Kidney tubule cell (primary cell): ENCODE data around the gene SCARB2.

Experiments used
- DNase-seq: peaks from one replicate; pipeline ENCODE4 v3.0.0-alpha.2; 2018; ENCODE audit warnings: low spot score

SCARB2 gene

DNA sequence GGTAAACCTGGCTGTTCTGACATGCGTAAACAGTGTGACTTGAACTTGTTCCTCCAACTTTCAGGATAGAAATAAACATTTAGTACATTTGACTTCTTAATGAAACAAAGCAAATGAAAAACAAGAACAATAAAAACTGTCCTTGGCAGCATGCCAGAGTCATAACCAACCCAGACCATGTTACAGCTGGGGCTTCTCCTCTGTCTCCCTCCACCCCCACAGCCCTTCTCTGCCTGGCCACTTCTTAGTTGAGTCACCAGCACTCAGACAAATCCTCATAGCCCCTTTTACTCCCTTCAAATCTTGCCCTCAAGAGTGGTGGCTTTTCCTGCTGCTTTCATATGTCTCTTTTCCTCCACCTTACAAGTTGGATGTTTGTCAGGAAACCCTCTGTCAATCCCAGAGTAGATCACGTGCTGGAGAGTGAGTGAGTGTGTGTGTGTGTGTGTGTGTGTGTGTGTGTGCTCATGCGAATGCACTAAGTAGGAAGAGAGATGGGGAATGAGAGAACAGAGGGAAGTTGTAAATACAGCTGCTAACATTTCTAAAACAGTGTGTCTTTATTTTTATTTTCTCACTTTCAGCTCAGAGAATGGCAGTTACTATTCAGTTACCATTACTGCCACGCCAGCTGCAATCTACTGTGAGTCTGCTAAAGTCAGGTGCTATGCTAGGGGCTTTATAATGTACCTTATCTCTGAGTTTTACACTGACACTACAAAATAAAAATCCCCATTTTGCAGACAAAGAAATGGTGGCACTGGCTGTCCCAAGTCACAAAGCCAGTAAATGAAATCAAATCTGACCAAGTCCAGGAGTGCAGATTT, 15.0 kb downstream of the SCARB2 start:
- DNase-seq = peak; percentile 80

- peak; percentile 53 for DNase-seq
Measured at GRCh38 chr4:76197971-76198410, 15.6 kb downstream of the SCARB2 start.

- peak; percentile 93 for DNase-seq
Measured at GRCh38 chr4:76197031-76197743, 16.4 kb downstream of the SCARB2 start.

- no peak for DNase-seq
Measured at GRCh38 chr4:76196376-76196775, 17.2 kb downstream of the SCARB2 start.

GRCh38 chr4:76195326-76195725, 18.3 kb downstream of the SCARB2 start:
- peak; percentile 47 for DNase-seq

DNA sequence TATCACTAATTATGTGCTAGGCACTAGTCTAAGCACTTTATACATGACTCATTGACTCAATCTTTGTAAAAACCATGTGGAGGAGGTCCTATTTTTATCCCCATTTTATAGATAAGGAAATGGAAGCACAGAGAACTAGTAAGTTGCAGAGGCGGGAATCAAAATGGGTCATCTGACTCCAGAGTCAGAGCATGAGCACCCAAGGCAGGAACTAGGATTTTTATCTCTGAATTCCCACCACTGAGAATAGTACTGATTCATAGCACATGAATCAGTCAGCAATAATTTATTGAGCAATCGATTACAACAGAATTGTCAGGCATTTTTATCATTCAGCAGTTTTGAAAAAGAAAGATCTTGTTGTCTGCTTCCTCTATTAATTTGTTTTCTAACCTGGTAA, 19.3 kb downstream of the SCARB2 start:
- peak; percentile 94 for DNase-seq

GRCh38 chr4:76192236-76192635, 21.4 kb downstream of the SCARB2 start:
- DNase-seq = no peak

DNA sequence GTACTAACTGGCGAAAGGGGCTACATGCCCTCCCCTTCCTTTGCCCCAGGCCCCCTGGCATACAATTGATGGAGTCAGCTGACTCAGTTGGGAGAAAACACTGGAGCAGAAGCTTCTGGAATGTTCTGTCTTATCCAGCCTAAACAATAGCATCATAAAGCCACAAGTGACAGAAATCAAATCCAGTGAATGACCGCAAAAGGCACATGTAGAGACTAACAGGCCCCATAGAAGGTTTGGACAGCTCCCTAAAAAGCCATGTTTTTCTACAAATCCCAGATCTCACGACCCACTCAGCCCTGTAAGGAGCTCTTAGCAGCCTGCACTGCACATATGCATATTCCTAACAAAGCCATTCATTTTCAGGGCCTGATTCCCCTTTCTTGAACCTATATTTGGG, 25.1 kb downstream of the SCARB2 start:
- no peak for DNase-seq

- DNase-seq = no peak
Measured at GRCh38 chr4:76188149-76188548, 25.5 kb downstream of the SCARB2 start.

DNA sequence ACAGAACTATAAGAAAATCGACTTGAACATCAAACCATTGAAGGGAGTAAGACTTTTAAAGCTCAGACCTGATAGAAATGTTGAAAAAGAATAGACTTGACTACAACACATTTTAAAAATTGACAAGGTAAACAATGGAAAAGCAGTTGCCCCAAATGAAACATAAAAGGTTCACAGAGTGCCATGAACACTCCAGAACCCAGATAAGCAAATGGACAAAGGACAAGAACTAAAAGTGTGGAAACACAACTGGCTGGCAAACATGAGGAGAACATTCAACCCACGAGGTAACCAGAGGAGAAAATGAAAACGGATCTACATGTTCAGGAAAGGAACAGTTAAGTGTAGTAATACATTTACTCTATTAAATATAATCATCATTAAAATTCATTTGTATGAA, 26.5 kb downstream of the SCARB2 start:
- DNase-seq = no peak

- DNase-seq = no peak
Measured at GRCh38 chr4:76182463-76182862, 31.2 kb downstream of the SCARB2 start.

DNA sequence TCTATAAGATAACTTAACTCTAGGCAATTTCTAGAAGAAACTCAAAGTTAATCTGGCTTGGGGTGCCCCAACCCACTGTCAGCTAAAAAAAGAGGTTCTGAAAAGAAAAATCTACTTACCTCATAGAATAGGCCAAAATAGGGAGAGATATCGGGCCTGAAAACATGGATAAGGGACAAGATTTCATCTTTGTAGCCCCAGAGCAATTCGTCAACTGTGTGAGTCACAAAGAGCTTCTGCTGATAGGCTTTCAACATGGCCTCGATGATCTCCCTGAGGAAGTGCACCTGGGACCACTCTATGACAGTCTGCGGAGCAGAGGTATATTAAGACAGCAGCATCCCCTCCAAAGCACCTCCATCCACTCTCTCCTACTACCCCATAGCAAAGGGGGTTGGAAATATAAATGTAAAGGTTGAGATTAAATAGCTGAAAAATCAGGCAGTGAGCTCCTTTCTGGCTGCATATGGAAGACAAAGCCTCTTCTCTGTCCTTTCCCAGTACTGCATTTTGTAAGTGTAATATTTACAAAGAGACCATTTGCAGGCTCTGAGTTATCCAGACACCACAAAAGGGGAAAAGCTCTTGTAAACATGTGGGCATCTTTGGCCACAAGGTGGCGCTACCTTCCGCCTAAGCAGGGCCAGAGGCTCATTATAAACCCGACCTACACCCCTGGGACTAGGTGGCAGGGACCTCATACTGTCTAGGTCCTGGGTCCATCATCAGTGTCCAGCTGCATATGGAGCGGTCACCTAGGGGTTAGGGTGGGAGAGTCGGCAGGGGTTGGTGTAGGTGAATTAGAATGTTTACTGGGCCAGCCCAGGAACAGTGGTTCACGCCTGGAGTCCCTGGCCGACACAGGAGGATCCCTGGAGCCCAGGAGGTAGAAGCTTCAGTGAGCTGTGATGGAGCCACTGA, 34.0 kb downstream of the SCARB2 start:
- peak; percentile 86 for DNase-seq

- no peak for DNase-seq
Measured at GRCh38 chr4:76178296-76178695, 35.3 kb downstream of the SCARB2 start.

DNA sequence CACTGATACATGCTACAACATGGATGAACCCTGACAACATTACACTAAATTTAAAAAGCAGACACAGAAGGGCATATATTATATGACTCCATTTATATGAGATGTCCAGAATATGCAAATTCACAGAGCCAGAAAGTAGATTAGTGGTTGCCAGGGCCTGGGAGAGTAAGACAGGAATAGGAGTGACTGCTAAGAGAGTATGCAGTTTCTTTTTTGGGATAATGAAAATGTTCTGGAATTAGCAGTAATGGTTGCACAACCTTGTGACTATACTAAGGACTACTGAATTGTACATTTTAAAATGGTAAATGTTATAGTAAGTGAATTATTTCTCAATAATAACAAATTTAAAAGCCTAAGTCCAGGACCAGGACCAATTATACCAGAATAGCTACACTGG, 35.9 kb downstream of the SCARB2 start:
- no peak for DNase-seq

- no peak for DNase-seq
Measured at GRCh38 chr4:76175336-76175735, 38.3 kb downstream of the SCARB2 start.

DNA sequence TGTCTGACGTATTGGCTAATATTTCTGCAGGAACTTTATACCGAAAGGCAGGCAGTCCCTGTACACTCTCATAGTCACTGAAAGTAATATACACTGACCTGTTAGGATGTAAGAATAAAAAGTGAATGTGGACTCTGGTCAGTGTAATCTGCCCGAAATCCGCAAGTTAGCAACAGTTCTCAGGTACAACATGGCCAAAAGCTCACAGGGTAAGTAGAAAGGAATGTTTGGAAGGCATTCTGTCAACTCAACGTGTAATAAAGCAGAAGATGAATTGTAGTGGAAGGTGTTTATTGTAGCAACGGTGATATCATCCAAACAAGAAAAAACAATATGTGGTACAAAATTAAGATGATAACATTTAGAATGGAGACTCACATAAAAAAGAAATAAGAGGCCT, 39.4 kb downstream of the SCARB2 start:
- no peak for DNase-seq

DNA sequence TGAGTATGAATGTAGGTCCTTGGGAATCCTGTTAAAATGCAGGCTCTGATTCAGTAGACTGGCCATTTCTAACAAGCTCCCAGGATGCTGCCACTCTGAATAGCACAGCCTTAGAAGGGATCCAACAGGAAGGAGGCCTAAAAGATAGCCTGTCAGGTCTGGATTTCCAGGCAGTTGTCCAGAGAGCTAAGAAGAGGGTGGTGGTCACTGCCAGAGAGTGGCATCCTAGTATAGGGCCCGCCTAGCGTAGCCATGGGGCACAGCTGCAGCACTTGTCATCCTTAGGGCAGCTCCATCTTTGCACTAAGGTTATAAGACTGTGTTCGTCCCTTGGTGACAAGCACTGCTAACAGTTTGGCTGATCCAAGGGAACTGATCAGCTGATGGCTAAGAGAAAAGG, 44.9 kb downstream of the SCARB2 start:
- no peak for DNase-seq

- DNase-seq = no peak
Measured at GRCh38 chr4:76166480-76166879, 47.1 kb downstream of the SCARB2 start.

DNA sequence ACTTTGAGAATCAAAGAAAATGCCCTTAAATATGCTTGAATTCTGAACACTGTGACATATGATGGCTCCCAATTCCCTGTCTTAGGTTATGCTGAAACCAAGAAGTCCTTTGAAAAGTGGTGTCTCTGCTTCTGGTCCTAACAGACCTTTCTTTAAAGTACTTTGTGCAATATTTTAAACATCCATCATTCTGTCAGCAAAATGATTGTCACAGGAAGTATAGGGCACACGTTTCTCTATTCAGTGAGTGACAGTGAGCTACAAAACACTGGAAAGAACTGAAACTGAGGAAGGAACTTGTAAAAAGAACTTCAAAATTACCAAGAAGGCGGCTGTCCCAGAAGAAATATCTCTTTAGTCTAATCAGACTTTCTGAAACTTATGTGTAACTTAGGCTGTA, 53.3 kb downstream of the SCARB2 start:
- DNase-seq = no peak

GRCh38 chr4:76156635-76157034, 57.0 kb downstream of the SCARB2 start:
- DNase-seq = peak; percentile 17

GRCh38 chr4:76155979-76156378, 57.6 kb downstream of the SCARB2 start:
- peak; percentile 30 for DNase-seq

GRCh38 chr4:76153356-76153755, 60.3 kb downstream of the SCARB2 start:
- no peak for DNase-seq
